GM18858 (cell line): ENCODE data around the gene DNAH1.

Experiments
- ATAC-seq: cut with Tn5 transposase; IDR thresholded peaks from one replicate; pipeline ENCODE4 v1.9.1; 2021; ENCODE audit not compliant: unreplicated experiment

The DNAH1 gene

GRCh38 chr3:52401021-52401420, 84.9 kb downstream of the DNAH1 start:
- no peak for ATAC-seq

GRCh38 chr3:52401551-52401950, 85.4 kb downstream of the DNAH1 start:
- no peak for ATAC-seq

GRCh38 chr3:52402101-52402521, 86.0 kb downstream of the DNAH1 start:
- ATAC-seq, result no peak

GRCh38 chr3:52402706-52403270, 86.7 kb downstream of the DNAH1 start:
- no peak for ATAC-seq

GRCh38 chr3:52403271-52403841, 87.2 kb downstream of the DNAH1 start:
- ATAC-seq, result no peak

GRCh38 chr3:52403955-52404354, 87.8 kb downstream of the DNAH1 start:
- no peak for ATAC-seq

GRCh38 chr3:52404391-52404790, 88.3 kb downstream of the DNAH1 start:
- ATAC-seq, result no peak

- ATAC-seq, result no peak
Measured at GRCh38 chr3:52405066-52405465, 88.9 kb downstream of the DNAH1 start.

- ATAC-seq, result no peak
Measured at GRCh38 chr3:52405601-52406110, 89.5 kb downstream of the DNAH1 start.

GRCh38 chr3:52406231-52406661, 90.1 kb downstream of the DNAH1 start:
- no peak for ATAC-seq

- no peak for ATAC-seq
Measured at GRCh38 chr3:52406791-52407510, 90.8 kb downstream of the DNAH1 start.

- no peak for ATAC-seq
Measured at GRCh38 chr3:52407779-52408178, 91.7 kb downstream of the DNAH1 start.

- no peak for ATAC-seq
Measured at GRCh38 chr3:52408466-52408865, 92.3 kb downstream of the DNAH1 start.

- ATAC-seq, result no peak
Measured at GRCh38 chr3:52415800-52416199, 99.7 kb downstream of the DNAH1 start.

GRCh38 chr3:52420388-52420787, 104.3 kb downstream of the DNAH1 start:
- no peak for ATAC-seq

- ATAC-seq, result no peak
Measured at GRCh38 chr3:52422669-52423068, 106.5 kb downstream of the DNAH1 start.

GRCh38 chr3:52423173-52423572, 107.1 kb downstream of the DNAH1 start:
- ATAC-seq, result no peak

- no peak for ATAC-seq
Measured at GRCh38 chr3:52428151-52429005, 112.3 kb downstream of the DNAH1 start.

GRCh38 chr3:52429031-52429430, 112.9 kb downstream of the DNAH1 start:
- no peak for ATAC-seq

- ATAC-seq, result no peak
Measured at GRCh38 chr3:52429779-52430415, 113.8 kb downstream of the DNAH1 start.

GRCh38 chr3:52430416-52430810, 114.3 kb downstream of the DNAH1 start:
- ATAC-seq, result no peak
